GM12891 (cell line): ENCODE data around the gene PSPN.

Experiments used
- POLR2A ChIP-seq: IDR thresholded peaks from 2 replicates; pipeline ENCODE4 v1.6.1; 2011; ENCODE audit warnings: low read depth, low read length, control low read depth
- TAF1 ChIP-seq: IDR thresholded peaks from 2 replicates; pipeline ENCODE4 v1.6.1; 2011; ENCODE audit warnings: low read depth, low read length, control low read depth

DNA sequence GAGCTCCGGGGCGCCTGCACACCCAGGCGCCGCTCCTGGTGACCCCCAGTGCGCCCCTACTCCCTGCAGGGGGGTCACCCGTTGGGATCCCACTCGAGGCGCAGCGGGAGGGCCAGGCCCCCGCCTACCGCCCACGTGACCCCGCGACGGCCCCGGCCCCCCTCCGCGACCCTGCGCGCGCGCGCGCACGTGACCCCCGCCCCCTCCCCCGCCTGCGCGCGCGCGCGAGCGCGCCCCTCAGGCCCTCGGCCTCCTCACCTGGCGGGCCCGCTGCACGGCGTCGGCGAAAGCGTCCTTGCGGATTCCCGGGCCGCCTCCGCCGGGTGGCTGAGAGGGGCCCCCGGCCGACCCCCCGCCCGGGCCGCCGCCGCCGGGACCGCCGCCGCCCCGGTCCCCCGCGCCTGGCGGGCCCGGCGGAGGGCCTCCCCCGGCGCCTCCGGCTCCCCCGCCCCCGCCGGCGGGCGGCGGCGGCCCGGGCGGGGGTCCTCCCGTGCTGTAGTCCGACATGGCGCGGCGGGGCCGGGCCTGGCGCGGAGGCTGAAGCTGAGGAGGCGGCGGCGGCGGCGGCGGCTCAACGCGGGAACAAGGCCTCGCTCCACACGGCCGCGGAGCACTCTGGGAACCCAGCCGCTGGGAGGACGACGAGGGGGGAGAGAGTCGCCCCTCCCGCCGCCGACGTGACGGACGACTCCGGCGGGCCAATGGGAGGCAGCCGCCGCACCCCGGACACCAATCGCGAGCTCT is 48.6 kb upstream of the PSPN start, which contains the start of gene KHSRP:
- TF ChIP-seq POLR2A (no peak), TAF1 (no peak)
